ENCODE measurements around the gene LAMA3.

LAMA3 gene

DNA sequence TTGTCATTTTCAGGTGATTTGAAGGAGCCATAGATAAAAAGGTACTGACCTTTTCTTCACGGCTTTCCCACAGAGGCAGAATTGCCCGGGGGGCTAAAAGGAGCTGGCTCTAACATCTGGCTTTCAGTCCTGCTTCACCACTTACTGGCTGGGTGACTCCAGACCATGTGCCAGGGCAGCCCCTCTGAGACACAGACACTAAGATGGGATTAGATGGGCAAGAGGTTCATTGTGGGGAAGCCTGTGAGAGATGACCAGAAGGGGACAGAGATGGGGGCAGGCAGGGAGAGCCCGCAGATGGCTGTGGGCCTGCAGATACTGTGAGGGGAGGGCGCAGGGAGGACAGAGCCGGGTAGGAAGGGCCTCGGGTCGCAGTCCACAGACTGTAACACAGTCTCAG lies 250.6 kb downstream of the LAMA3 start:
- no peak for DNase-seq (ENCODE audit: low read depth)
- in situ Hi-C loops (cut with HindIII; ENCODE audit: low sequenced_read_pairs) = no loop called here
- H3K4me3 ChIP-seq (ENCODE audit: low read depth, low read length) = no peak overlapping the region
- TF ChIP-seq, protein P1, sequence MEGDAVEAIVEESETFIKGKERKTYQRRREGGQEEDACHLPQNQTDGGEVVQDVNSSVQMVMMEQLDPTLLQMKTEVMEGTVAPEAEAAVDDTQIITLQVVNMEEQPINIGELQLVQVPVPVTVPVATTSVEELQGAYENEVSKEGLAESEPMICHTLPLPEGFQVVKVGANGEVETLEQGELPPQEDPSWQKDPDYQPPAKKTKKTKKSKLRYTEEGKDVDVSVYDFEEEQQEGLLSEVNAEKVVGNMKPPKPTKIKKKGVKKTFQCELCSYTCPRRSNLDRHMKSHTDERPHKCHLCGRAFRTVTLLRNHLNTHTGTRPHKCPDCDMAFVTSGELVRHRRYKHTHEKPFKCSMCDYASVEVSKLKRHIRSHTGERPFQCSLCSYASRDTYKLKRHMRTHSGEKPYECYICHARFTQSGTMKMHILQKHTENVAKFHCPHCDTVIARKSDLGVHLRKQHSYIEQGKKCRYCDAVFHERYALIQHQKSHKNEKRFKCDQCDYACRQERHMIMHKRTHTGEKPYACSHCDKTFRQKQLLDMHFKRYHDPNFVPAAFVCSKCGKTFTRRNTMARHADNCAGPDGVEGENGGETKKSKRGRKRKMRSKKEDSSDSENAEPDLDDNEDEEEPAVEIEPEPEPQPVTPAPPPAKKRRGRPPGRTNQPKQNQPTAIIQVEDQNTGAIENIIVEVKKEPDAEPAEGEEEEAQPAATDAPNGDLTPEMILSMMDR (IDR thresholded peaks at IDR 0.05; ENCODE audit: low read depth, low read length, missing control alignments) = no peak

DNA sequence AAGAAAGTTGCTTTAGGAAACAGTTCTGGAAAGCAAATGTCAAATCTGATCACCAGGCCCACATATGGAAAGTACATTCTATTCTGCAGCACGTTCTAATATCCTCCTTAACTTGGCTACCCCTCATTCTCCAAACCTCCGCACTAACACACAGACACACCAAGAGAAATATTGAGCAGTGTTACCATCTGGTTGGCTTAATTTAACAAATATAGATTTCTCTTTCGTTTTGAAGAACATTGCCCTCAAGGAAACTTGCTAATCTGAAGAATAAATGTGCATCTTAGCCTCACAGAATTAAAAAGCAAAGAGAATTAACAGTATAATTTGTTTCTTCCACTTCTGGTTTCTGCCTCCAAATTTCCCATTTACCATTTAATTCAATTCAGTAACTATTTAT lies 252.5 kb downstream of the LAMA3 start:
- DNase-seq (ENCODE audit: low read depth) = no peak
- in situ Hi-C loops (cut with HindIII; ENCODE audit: low sequenced_read_pairs) = no loop called here
- H3K4me3 ChIP-seq (ENCODE audit: low read depth, low read length) = no peak overlapping the region
- TF ChIP-seq, protein P1 (IDR thresholded peaks at IDR 0.05; ENCODE audit: low read depth, low read length, missing control alignments) = no peak

DNA sequence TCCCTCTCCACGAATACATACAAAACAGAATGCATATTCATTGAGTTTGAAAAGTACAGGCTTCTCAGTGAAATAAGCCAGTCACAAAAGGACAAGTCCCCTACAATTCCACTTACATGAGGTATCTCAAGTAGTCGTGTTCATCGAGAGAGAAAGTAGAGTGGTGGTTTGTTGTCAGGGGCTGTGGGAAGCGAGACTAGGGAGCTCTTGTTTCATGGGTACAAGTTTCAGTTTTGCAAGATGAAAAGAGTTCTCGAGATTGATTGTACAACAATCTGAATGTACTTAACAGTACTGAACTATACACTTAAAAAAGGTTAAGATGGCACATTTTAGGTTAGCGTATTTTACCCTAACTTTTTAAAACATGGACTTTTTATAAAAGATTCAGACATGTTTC lies 253.9 kb downstream of the LAMA3 start:
- H3K4me3 ChIP-seq (ENCODE audit: low read depth, low read length) = no peak overlapping the region
- TF ChIP-seq, protein P1 (IDR thresholded peaks at IDR 0.05; ENCODE audit: low read depth, low read length, missing control alignments) = no peak
- in situ Hi-C loops (cut with HindIII; ENCODE audit: low sequenced_read_pairs) = no loop called here
- no peak for DNase-seq (ENCODE audit: low read depth)

DNA sequence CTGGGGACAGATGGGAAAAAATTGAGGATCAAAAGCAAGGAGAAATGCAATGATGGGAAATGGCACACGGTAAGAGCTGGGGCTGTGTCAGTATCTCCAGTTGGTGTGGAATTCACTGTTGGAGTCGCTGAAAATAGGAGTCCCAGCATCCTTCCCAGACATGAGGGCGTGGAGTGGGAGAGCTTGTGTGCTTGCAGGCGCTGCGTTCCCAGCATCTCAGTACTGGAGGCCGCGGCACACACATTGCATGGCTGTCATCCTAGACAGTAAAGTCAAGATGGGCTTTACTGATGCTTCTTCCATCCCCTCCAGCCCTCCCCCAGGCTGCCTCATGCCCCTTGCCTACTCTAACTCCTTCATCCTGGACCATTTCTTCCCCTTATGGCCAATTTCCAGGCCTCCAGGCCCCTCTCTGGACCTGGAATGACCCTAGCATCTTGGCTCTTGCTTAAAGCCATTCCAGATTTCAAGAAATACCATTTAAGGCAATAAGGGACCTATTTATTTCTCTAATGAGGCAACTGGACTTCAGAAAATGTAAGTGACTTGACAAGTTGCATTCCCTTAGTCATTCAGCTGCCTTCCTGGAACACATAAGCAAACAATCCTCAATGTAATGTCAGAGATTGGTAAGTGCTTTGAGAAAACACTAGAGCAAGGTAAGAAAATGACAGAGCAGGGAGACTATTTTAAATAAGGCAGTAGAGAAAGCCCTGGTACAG lies 254.8 kb downstream of the LAMA3 start:
- no peak for DNase-seq (ENCODE audit: low read depth)
- in situ Hi-C loops (cut with HindIII; ENCODE audit: low sequenced_read_pairs) = no loop called here
- H3K4me3 ChIP-seq (ENCODE audit: low read depth, low read length) = no peak overlapping the region
- TF ChIP-seq, protein P1 (IDR thresholded peaks at IDR 0.05; ENCODE audit: low read depth, low read length, missing control alignments) = no peak

DNA sequence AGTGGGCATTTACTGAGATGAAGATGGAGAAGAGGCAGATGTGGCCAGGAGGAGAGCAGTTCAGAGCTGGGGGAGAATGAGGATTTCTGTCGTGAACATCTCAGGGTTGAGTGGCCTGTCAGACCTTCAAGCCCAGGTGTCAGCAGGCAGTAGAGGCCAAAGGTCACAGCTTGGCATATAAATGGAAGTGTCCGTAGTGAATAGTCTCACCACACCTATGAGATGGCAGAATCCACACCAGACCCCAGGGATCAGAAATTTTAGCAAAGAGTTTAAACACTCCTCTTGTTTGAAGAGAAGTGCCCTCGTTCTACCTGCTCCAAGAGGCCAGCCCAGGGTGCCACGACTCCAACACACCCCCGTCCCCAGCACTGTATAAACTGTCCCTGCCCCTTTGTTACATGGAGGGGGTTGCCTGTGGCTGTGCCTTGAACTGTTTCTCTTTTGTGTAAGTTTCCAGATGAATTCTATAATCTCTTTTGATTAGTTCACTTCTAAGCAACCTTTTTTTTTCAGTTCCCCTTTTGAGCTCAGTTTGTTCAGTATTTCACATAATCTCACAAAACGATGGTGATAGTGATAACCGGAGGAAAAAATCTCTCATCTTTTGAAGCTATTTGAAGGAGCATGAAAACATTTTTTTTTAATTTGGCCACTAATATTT lies 256.3 kb downstream of the LAMA3 start:
- no peak overlapping the region for H3K4me3 ChIP-seq (ENCODE audit: low read depth, low read length)
- no peak for DNase-seq (ENCODE audit: low read depth)
- in situ Hi-C loops (cut with HindIII; ENCODE audit: low sequenced_read_pairs) = no loop called here
- TF ChIP-seq, protein P1 (IDR thresholded peaks at IDR 0.05; ENCODE audit: low read depth, low read length, missing control alignments) = no peak

DNA sequence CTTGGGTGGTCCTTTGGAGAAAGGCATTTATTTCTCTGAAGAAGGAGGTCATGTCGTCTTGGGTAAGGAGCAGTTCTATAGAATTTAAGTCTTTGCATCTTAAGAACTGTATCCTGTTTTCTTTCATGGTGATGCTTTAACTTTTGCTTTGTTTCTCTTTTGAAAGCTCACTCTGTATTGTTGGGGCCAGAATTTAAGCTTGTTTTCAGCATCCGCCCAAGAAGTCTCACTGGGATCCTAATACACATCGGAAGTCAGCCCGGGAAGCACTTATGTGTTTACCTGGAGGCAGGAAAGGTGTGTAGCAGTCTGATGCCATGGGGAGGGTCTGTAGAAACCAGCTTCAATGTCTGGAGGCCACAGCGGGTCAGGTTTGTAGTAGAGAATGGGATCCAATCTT lies 260.6 kb downstream of the LAMA3 start:
- TF ChIP-seq, protein P1 (IDR thresholded peaks at IDR 0.05; ENCODE audit: low read depth, low read length, missing control alignments) = no peak
- no peak overlapping the region for H3K4me3 ChIP-seq (ENCODE audit: low read depth, low read length)
- in situ Hi-C loops (cut with HindIII; ENCODE audit: low sequenced_read_pairs) = no loop called here
- no peak for DNase-seq (ENCODE audit: low read depth)
